ENCODE data around the gene RICTOR.

RICTOR gene

GRCh38 chr5:38906503-38906902, 167.7 kb downstream of the RICTOR start:
- H3K27ac ChIP-seq: no peak overlapping the region
- DNase-seq (ENCODE audit: low read depth, low spot score): no peak

- no peak for DNase-seq (ENCODE audit: low read depth, low spot score)
- H3K27ac ChIP-seq: no peak overlapping the region
Measured at GRCh38 chr5:38905516-38905915, 168.7 kb downstream of the RICTOR start.

GRCh38 chr5:38899936-38900335, 174.3 kb downstream of the RICTOR start:
- DNase-seq (ENCODE audit: low read depth, low spot score): no peak
- H3K27ac ChIP-seq: no peak overlapping the region

GRCh38 chr5:38896760-38897159, 177.4 kb downstream of the RICTOR start:
- no peak for DNase-seq (ENCODE audit: low read depth, low spot score)
- H3K27ac ChIP-seq: no peak overlapping the region

GRCh38 chr5:38892363-38892762, 181.8 kb downstream of the RICTOR start:
- no peak overlapping the region for H3K27ac ChIP-seq
- no peak for DNase-seq (ENCODE audit: low read depth, low spot score)

GRCh38 chr5:38891563-38891962, 182.6 kb downstream of the RICTOR start:
- DNase-seq (ENCODE audit: low read depth, low spot score): no peak
- H3K27ac ChIP-seq: no peak overlapping the region

- DNase-seq (ENCODE audit: low read depth, low spot score): no peak
- H3K27ac ChIP-seq: no peak overlapping the region
Measured at GRCh38 chr5:38889424-38889823, 184.8 kb downstream of the RICTOR start.

GRCh38 chr5:38888041-38888440, 186.2 kb downstream of the RICTOR start:
- DNase-seq (ENCODE audit: low read depth, low spot score): no peak
- H3K27ac ChIP-seq: no peak overlapping the region

Measured in epithelial cell of prostate (primary cell).